Smooth muscle cell (in vitro differentiated cells): ENCODE data around the gene APOOL. TPM values are rescaled to one million over a fixed set of nuclear protein-coding genes. Genes with fewer than 3 reads are reported as not detected.
A peak's percentile ranks its signal among the peaks of the same experiment; 100 is the strongest.

Source experiments
- DNase-seq: peaks from one replicate; lab custom pipeline; 2025; ENCODE audit not compliant: unreplicated experiment; lab: John Stamatoyannopoulos, UW
- H2AFZ ChIP-seq: fragments of 200-600 bp; sonication (generic); 2 replicates; pipeline ENCODE4 v1.6.0; 2016; ENCODE audit warnings: antibody characterized with exemption, low read depth, mild to moderate bottlenecking
- H3F3A ChIP-seq: fragments of 200-600 bp; sonication (generic); 2 replicates; pipeline ENCODE4 v1.6.0; 2017; ENCODE audit warnings: antibody characterized with exemption, low read depth
- H3K27ac ChIP-seq: fragments of 200-600 bp; sonication (generic); 2 replicates; pipeline ENCODE4 v1.5.1; 2016; ENCODE audit warnings: low read depth, mild to moderate bottlenecking
- H3K27me3 ChIP-seq: fragments of 200-600 bp; sonication (generic); 2 replicates; pipeline ENCODE4 v1.6.1; 2016; ENCODE audit warnings: low read depth, mild to moderate bottlenecking
- H3K36me3 ChIP-seq: fragments of 200-600 bp; sonication (generic); 2 replicates; pipeline ENCODE4 v1.5.1; 2016; ENCODE audit warnings: low read depth
- H3K4me1 ChIP-seq: fragments of 200-600 bp; sonication (generic); 2 replicates; pipeline ENCODE4 v1.5.1; 2016; ENCODE audit warnings: low read depth
- H3K4me2 ChIP-seq: fragments of 200-600 bp; sonication (generic); 2 replicates; pipeline ENCODE4 v1.6.0; 2016; ENCODE audit warnings: mild to moderate bottlenecking
- H3K4me3 ChIP-seq: fragments of 200-600 bp; sonication (generic); 2 replicates; pipeline ENCODE4 v1.5.1; 2016; ENCODE audit warnings: mild to moderate bottlenecking
- H3K79me2 ChIP-seq: fragments of 200-600 bp; sonication (generic); 2 replicates; pipeline ENCODE4 v1.6.0; 2016; ENCODE audit warnings: low read depth, mild to moderate bottlenecking
- H3K9ac ChIP-seq: fragments of 200-600 bp; sonication (generic); 2 replicates; pipeline ENCODE4 v1.6.0; 2016; ENCODE audit warnings: low read depth
- H3K9me3 ChIP-seq: fragments of 200-600 bp; sonication (generic); replicated peaks from 2 replicates; pipeline ENCODE4 v1.5.1; 2016; ENCODE audit warnings: low read depth
- H4K20me1 ChIP-seq: fragments of 200-600 bp; sonication (generic); 2 replicates; pipeline ENCODE4 v1.6.0; 2016; ENCODE audit warnings: low read depth
- CTCF ChIP-seq: fragments of 200-600 bp; sonication (generic); IDR thresholded peaks from 2 replicates; pipeline ENCODE4 v1.5.1; 2017; ENCODE audit warnings: borderline replicate concordance, mild to moderate bottlenecking, antibody characterized with exemption; ENCODE audit not compliant: insufficient read depth, poor library complexity, severe bottlenecking
- WGBS: methylation state at CpG from one replicate; pipeline ENCODE4 v1.1.7; 2016; ENCODE audit warnings: low lambda C conversion rate; 5-methylcytosine and 5-hydroxymethylcytosine counted together
- polyA plus RNA-seq: library from polyadenylated mRNA; unstranded; fragments of >200 nt; fragmentation: Nextera tagmentation; extraction: Ambion mirVana; gene quantifications from 2 replicates; pipeline ENCODE4 v1.2.1, GENCODE V29; 2016
- total RNA-seq: library from RNA; depleted of rRNA; stranded (reverse); fragments of >200 nt; gene quantifications from 2 replicates; pipeline ENCODE4 v1.2.3, GENCODE V29; 2014

The APOOL gene
- total and polyA plus RNA-seq, 2 experiments from 2014 or later: 1.9 to 17.0 TPM

GRCh38 chrX:85107407-85107806 lies 103.7 kb downstream of the APOOL start:
- no peak overlapping the region for H3K4me3 ChIP-seq
- no peaks in the 10 kb centered on the region for H3K9me3 ChIP-seq
- TF ChIP-seq CTCF: no peak
- no peaks in the 10 kb centered on the region for H4K20me1 ChIP-seq
- H3F3A ChIP-seq: no peaks in the 10 kb centered on the region
- H3K4me1 ChIP-seq: no peaks in the 10 kb centered on the region
- no peak overlapping the region for H3K27ac ChIP-seq
- H2AFZ ChIP-seq: no peak overlapping the region
- H3K4me2 ChIP-seq: no peak overlapping the region
- no peaks in the 10 kb centered on the region for H3K27me3 ChIP-seq
- H3K79me2 ChIP-seq: no peaks in the 10 kb centered on the region
- 89% methylated on average over 4 of the region's 4 CpGs for WGBS
- DNase-seq: no peak
- H3K9ac ChIP-seq: no peak overlapping the region
- H3K36me3 ChIP-seq: no peaks in the 10 kb centered on the region

- no peak overlapping the region for H3K4me3 ChIP-seq
- H3K79me2 ChIP-seq: no peaks in the 10 kb centered on the region
- no peak for DNase-seq
- no peak for TF ChIP-seq CTCF
- 92% methylated on average over 2 of the region's 2 CpGs for WGBS
- H2AFZ ChIP-seq: no peak overlapping the region
- H3K9ac ChIP-seq: no peak overlapping the region
- H3K27ac ChIP-seq: no peak overlapping the region
- H3K36me3 ChIP-seq: no peaks in the 10 kb centered on the region
- H4K20me1 ChIP-seq: no peaks in the 10 kb centered on the region
- no peaks in the 10 kb centered on the region for H3K4me1 ChIP-seq
- H3K4me2 ChIP-seq: no peak overlapping the region
- H3K9me3 ChIP-seq: no peaks in the 10 kb centered on the region
- no peaks in the 10 kb centered on the region for H3F3A ChIP-seq
- H3K27me3 ChIP-seq: no peaks in the 10 kb centered on the region
Observed at GRCh38 chrX:85108165-85108564, 104.5 kb downstream of the APOOL start.

GRCh38 chrX:85109235-85109634 lies 105.6 kb downstream of the APOOL start:
- Histone ChIP-seq H2AFZ (no peak overlapping the region), H3K79me2 (no peaks in the 10 kb centered on the region), H3K27me3 (no peaks in the 10 kb centered on the region), H3F3A (no peaks in the 10 kb centered on the region), H4K20me1 (no peaks in the 10 kb centered on the region), H3K27ac (no peak overlapping the region), H3K4me1 (no peaks in the 10 kb centered on the region), H3K9ac (no peak overlapping the region), H3K9me3 (no peaks in the 10 kb centered on the region), H3K4me3 (no peak overlapping the region), H3K36me3 (no peaks in the 10 kb centered on the region), H3K4me2 (no peak overlapping the region)
- TF ChIP-seq CTCF: peak; percentile 25
- no peak for DNase-seq
- 60% methylated on average over 8 of the region's 8 CpGs for WGBS

GRCh38 chrX:85111347-85111746 lies 107.7 kb downstream of the APOOL start:
- H3F3A ChIP-seq: no peaks in the 10 kb centered on the region
- H3K27ac ChIP-seq: no peak overlapping the region
- no peak for DNase-seq
- TF ChIP-seq CTCF: peak; percentile 70
- H3K79me2 ChIP-seq: no peaks in the 10 kb centered on the region
- no peak overlapping the region for H3K9ac ChIP-seq
- WGBS: 32% methylated on average over 2 of the region's 2 CpGs
- no peak overlapping the region for H2AFZ ChIP-seq
- H3K9me3 ChIP-seq: no peaks in the 10 kb centered on the region
- no peaks in the 10 kb centered on the region for H4K20me1 ChIP-seq
- H3K36me3 ChIP-seq: no peaks in the 10 kb centered on the region
- no peaks in the 10 kb centered on the region for H3K4me1 ChIP-seq
- H3K27me3 ChIP-seq: no peaks in the 10 kb centered on the region
- no peak overlapping the region for H3K4me3 ChIP-seq
- no peak overlapping the region for H3K4me2 ChIP-seq
